Spleen (tissue), 7 donors: ENCODE measurements around the gene PTS.

ENCODE experiments used
- POLR2A ChIP-seq, 3 donors: fragments of 450-650 bp; IDR thresholded peaks; one replicate each; pipeline ENCODE4 v1.5.1; 2017; ENCODE audit warnings: antibody characterized with exemption in 3 of 3, mild to moderate bottlenecking in 1 of 3
- POLR2AphosphoS5 ChIP-seq, 3 donors: sonication (generic); formaldehyde crosslinking; IDR thresholded peaks; one replicate each; pipeline ENCODE4 v1.5.1; 2017; ENCODE audit warnings: antibody characterized with exemption in 3 of 3
- TF ChIP-seq, protein P1 (sequence below), 11 experiments: fragments of 200-600 bp in 7 of 11; fragments of 450-650 bp in 4 of 11; sonication (generic) in 4 of 11; IDR thresholded peaks in 8 of 11; conservative IDR thresholded peaks in 3 of 11; 1 replicate in 7 of 11; 2 replicates in 4 of 11; pipeline versions ENCODE4 v1.4.0 to v1.8.0; 2016 to 2021; ENCODE audit warnings: antibody characterized with exemption in 11 of 11, inconsistent platforms in 4 of 11, mild to moderate bottlenecking in 1 of 11
- donor health status: DM: no; HTN: no; CAD: no; lungs with moderate emphysema.
- donor health status: DM: no; HTN: no; CAD: no.
- donor health status: DM: no; HTN: no; CAD: no.

DNA sequence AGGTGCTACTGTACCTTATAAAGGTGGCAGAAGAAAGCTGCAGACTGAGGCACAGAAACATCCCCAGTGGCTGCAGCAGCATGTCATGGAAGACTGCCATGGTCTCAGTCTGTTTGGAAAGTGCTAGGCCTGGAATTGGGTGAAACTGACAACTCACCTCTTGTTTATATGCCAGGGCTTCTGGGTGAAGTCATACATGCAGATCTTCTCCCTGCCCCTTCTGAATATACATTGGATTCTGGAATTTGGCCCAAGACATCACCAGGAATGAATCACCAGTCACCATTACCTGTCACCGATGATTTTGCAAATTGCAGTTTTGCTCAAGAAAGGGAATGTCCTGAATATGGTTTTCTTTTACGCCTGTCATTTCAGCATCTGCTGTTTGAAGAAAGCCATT, 34.3 kb downstream of the PTS start, which contains the start of gene PLET1:
- TF ChIP-seq, protein P1, sequence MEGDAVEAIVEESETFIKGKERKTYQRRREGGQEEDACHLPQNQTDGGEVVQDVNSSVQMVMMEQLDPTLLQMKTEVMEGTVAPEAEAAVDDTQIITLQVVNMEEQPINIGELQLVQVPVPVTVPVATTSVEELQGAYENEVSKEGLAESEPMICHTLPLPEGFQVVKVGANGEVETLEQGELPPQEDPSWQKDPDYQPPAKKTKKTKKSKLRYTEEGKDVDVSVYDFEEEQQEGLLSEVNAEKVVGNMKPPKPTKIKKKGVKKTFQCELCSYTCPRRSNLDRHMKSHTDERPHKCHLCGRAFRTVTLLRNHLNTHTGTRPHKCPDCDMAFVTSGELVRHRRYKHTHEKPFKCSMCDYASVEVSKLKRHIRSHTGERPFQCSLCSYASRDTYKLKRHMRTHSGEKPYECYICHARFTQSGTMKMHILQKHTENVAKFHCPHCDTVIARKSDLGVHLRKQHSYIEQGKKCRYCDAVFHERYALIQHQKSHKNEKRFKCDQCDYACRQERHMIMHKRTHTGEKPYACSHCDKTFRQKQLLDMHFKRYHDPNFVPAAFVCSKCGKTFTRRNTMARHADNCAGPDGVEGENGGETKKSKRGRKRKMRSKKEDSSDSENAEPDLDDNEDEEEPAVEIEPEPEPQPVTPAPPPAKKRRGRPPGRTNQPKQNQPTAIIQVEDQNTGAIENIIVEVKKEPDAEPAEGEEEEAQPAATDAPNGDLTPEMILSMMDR (IDR thresholded peaks at IDR 0.05 in 8 of 11, conservative IDR thresholded peaks at IDR 0.05 in 3 of 11): no peak
- TF ChIP-seq POLR2A (IDR thresholded peaks at IDR 0.05): no peak
- TF ChIP-seq POLR2AphosphoS5 (IDR thresholded peaks at IDR 0.05): no peak
